Measurements from ENCODE around the gene PLOD1.
"Not testable (repeated sequence)": the region's sequence is repeated elsewhere in the genome, so short reads cannot be mapped to it uniquely, and the experiment has no call there.

PLOD1 gene

DNA sequence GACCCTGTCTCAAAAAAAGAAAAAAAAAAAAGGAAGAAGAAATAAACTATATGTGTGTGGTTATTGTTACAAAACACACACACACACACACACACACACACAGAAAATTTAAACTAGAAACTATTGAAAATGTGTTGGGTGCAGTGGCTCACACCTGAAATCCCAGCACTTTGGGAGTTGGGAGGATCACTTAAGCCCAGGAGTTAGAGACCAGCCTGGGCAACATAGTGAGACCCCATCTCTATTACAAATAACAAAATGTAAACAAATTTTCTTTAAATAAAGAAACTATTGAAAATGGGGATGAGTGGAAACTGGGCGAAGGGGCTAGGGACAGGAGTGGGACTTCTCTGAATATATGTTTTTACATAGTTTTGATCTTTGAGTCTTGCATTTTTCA is 31.3 kb upstream of the PLOD1 start:
- no peak overlapping the region for H3K27ac ChIP-seq
- H3K4me3 ChIP-seq (ENCODE audit: low read depth in 1 of 2, low read length in 1 of 2): no peak overlapping the region
- no peaks in the 10 kb centered on the region for H3K36me3 ChIP-seq
- TF ChIP-seq, protein P1, sequence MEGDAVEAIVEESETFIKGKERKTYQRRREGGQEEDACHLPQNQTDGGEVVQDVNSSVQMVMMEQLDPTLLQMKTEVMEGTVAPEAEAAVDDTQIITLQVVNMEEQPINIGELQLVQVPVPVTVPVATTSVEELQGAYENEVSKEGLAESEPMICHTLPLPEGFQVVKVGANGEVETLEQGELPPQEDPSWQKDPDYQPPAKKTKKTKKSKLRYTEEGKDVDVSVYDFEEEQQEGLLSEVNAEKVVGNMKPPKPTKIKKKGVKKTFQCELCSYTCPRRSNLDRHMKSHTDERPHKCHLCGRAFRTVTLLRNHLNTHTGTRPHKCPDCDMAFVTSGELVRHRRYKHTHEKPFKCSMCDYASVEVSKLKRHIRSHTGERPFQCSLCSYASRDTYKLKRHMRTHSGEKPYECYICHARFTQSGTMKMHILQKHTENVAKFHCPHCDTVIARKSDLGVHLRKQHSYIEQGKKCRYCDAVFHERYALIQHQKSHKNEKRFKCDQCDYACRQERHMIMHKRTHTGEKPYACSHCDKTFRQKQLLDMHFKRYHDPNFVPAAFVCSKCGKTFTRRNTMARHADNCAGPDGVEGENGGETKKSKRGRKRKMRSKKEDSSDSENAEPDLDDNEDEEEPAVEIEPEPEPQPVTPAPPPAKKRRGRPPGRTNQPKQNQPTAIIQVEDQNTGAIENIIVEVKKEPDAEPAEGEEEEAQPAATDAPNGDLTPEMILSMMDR (IDR thresholded peaks at IDR 0.05): no peak
- peaks cover 39% of the 10 kb centered on the region for H3K27me3 ChIP-seq
- peaks cover 8 to 10% of the 10 kb centered on the region in 2 experiments for H3K4me1 ChIP-seq (ENCODE audit: control insufficient read depth in 1 of 2, insufficient read depth in 1 of 2, low read depth in 1 of 2, low read length in 1 of 2)
- H3K9me3 ChIP-seq: no peaks in the 10 kb centered on the region

DNA sequence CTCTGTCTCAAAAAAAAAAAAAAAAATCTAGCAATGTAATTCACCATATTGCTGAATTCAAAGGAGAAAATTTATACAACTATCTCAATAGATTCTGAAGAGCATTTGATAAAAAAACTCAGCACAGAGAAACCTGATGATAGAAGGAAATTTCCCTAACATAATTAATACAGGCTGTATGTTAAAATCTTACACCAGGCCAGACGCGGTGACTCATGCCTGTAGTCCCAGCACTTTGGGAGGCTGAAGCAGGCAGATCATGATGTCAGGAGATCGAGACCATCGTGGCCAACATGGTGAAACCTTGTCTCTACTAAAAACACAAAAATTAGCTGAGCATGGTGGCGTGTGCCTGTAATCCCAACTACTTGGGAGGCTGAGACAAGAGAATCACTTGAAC is 30.4 kb upstream of the PLOD1 start:
- not testable (repeated sequence) for H3K36me3 ChIP-seq; H3K9me3 ChIP-seq; H3K27ac ChIP-seq; H3K4me3 ChIP-seq (ENCODE audit: low read depth in 1 of 2, low read length in 1 of 2)
- Histone ChIP-seq H3K4me1 (ENCODE audit: control insufficient read depth in 1 of 2, insufficient read depth in 1 of 2, low read depth in 1 of 2, low read length in 1 of 2) (peaks cover 10 to 13% of the 10 kb centered on the region in 2 experiments), H3K27me3 (peaks cover 29% of the 10 kb centered on the region)

DNA sequence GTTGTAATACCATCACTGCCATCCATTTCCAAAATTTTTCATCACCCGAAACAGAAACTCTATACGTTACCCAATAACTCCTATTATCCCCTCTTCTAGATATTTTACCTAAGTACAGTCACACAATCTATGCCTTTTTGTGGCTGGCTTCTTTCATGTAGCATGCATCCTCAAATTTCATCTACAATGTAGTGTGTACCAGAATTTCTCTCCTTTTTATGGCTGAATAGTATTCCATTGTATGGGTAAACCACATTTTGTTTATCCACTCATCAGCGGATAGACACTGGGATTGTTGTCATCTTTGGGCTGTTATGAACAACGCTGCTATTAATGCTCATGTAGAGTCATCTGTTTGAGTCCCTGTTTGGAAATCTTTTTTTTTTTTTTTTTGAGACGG is 29.5 kb upstream of the PLOD1 start:
- no peaks in the 10 kb centered on the region for H3K36me3 ChIP-seq
- peaks cover 15 to 20% of the 10 kb centered on the region in 2 experiments for H3K4me1 ChIP-seq (ENCODE audit: control insufficient read depth in 1 of 2, insufficient read depth in 1 of 2, low read depth in 1 of 2, low read length in 1 of 2)
- no peaks in the 10 kb centered on the region for H3K9me3 ChIP-seq
- H3K4me3 ChIP-seq (ENCODE audit: low read depth in 1 of 2, low read length in 1 of 2): no peak overlapping the region
- H3K27me3 ChIP-seq: peaks cover 21% of the 10 kb centered on the region
- TF ChIP-seq, protein P1 (IDR thresholded peaks at IDR 0.05): no peak
- H3K27ac ChIP-seq: no peak overlapping the region

DNA sequence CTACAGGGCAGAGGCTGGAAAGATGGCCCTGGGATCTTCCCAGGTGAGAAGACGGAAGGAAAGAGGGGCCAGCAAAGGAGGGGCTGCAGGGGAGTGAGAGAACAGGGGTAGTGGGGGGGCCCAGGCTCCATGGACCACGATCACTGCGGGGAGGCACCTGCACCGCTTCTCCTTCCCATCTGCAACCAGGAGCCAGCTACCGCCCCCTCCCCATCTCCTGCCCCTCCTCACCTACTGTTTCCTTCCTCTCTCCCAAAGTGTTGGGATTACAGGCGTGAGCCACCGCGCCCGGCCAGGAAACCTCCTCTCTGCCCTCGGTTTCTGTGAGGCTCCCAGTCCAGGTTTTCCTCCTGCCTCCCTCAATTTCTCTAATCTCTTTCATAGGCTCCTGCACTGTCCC is 27.6 kb upstream of the PLOD1 start:
- H3K9me3 ChIP-seq: no peaks in the 10 kb centered on the region
- no peak overlapping the region for H3K4me3 ChIP-seq (ENCODE audit: low read depth in 1 of 2, low read length in 1 of 2)
- H3K4me1 ChIP-seq (ENCODE audit: control insufficient read depth in 1 of 2, insufficient read depth in 1 of 2, low read depth in 1 of 2, low read length in 1 of 2): peaks cover 16 to 21% of the 10 kb centered on the region in 2 experiments
- TF ChIP-seq, protein P1 (IDR thresholded peaks at IDR 0.05): no peak
- peak overlapping the region; percentile 95 for H3K27ac ChIP-seq
- peaks cover 4% of the 10 kb centered on the region for H3K27me3 ChIP-seq
- H3K36me3 ChIP-seq: no peaks in the 10 kb centered on the region

DNA sequence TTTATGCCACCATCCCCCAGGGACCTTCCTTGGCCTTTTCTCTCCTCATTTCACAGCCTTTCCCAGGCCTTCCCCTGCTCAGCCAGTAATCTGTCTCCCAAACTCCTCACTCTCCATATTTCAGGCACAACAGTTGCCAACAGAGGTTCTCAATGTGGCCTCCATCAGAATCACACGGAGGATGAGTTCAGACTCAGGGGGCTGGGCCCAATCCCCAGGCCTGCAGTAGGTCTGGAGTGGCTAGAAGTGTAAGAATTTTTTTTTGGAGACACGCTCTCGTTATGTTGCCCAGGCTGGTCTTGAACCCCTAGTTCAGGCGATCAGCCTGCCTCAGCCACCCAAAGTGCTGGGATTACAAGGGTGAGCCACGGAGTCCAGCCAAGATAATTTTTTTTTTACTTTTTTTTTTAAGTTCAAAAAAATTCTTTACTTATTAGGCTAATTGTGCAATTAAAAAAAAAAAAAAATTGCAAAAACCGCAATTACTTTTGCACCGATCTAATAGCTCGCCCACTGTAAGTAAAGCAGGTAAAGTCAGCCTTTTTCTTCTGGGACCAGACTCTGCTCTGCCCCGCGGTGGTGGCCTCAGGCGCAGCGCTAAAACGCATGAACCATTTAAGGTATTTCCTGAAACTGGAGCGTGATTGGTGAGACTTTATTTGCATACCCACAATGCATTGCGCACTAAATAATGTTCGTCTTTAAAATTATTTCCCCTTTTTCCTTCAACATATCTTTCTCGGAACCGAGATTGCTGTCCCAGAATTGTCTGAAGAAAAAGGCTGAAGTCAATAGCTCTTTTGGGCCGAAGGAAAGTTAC is 27.0 kb upstream of the PLOD1 start:
- peaks cover 16 to 21% of the 10 kb centered on the region in 2 experiments for H3K4me1 ChIP-seq (ENCODE audit: control insufficient read depth in 1 of 2, insufficient read depth in 1 of 2, low read depth in 1 of 2, low read length in 1 of 2)
- no peaks in the 10 kb centered on the region for H3K9me3 ChIP-seq
- H3K36me3 ChIP-seq: no peaks in the 10 kb centered on the region
- TF ChIP-seq, protein P1 (IDR thresholded peaks at IDR 0.05): peak; percentile 96
- H3K4me3 ChIP-seq (ENCODE audit: low read depth in 1 of 2, low read length in 1 of 2): peak overlapping the region; percentile 64 to 80
- peak overlapping the region; percentile 95 for H3K27ac ChIP-seq
- H3K27me3 ChIP-seq: peaks cover under 1% of the 10 kb centered on the region

DNA sequence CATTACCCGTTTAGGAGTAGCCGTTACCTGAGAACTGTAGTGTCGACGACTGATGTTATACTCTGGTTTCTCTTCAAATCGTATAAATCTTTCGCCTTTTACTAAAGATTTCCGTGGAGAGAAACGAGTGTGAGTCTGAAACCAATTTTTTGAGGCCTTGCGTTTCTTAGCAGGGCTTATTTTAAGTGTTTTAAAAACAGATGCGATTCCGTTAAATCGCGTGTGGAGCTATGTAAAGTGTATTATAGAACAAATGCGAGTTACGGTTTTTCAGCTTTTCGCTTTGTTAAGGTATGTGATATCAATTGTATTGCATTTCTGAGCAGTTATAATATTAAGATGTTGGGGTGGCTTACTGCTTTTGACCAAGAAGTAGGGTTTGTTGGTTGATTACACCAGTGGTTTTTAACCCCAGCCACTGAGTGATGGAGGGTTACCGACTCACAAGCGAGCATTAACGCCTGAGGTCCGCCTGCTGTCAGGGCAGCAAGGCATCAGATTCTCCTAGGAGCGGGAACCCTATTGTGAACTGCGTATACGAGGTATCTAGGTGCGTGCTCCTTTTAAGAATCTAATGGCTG is 26.3 kb upstream of the PLOD1 start:
- peak overlapping the region; percentile 95 for H3K27ac ChIP-seq
- TF ChIP-seq, protein P1 (IDR thresholded peaks at IDR 0.05): no peak
- H3K36me3 ChIP-seq: no peaks in the 10 kb centered on the region
- peaks cover 16 to 21% of the 10 kb centered on the region in 2 experiments for H3K4me1 ChIP-seq (ENCODE audit: control insufficient read depth in 1 of 2, insufficient read depth in 1 of 2, low read depth in 1 of 2, low read length in 1 of 2)
- no peaks in the 10 kb centered on the region for H3K9me3 ChIP-seq
- peak overlapping the region; percentile 64 to 80 for H3K4me3 ChIP-seq (ENCODE audit: low read depth in 1 of 2, low read length in 1 of 2)
- H3K27me3 ChIP-seq: no peaks in the 10 kb centered on the region

DNA sequence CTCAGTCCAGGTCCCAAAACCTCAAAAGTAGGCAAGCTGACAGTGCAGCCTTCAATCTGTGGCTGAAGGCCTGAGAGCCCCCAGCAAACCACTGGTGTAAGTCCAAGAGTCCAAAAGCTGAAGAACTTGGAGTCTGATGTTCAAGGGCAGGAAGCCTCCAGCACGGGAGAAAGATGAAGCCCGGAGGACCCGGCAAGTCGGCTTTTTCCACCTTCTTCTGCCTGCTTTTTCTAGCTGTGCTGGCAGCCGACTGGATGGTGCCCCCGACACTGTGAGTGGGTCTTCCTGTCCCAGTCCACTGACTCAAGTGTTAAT is 23.6 kb upstream of the PLOD1 start:
- not testable (repeated sequence) for H3K27ac ChIP-seq; H3K9me3 ChIP-seq; H3K36me3 ChIP-seq; H3K27me3 ChIP-seq; H3K4me3 ChIP-seq (ENCODE audit: low read depth in 1 of 2, low read length in 1 of 2)
- H3K4me1 ChIP-seq (ENCODE audit: control insufficient read depth in 1 of 2, insufficient read depth in 1 of 2, low read depth in 1 of 2, low read length in 1 of 2): peaks cover 13 to 18% of the 10 kb centered on the region in 2 experiments
